Adrenal gland (tissue), 12 donors: ENCODE measurements around the gene PROM1. TPM values are rescaled to one million over a fixed set of nuclear protein-coding genes. Genes with fewer than 3 reads are reported as not detected.

Experiments
- DNase-seq, 7 donors: peaks; one replicate each; pipeline ENCODE4 v3.0.0-alpha.2; 2019 to 2020
- H3K27ac ChIP-seq, 5 donors: fragments of 200-600 bp; sonication (generic) in 4 of 5; 1 replicate in 3 of 5; 2 replicates in 2 of 5; pipeline versions ENCODE4 v1.5.1 to v1.8.0; 2016 to 2020; ENCODE audit warnings: mild to moderate bottlenecking in 1 of 5
- H3K27me3 ChIP-seq: fragments of 200-600 bp; 2 replicates; pipeline ENCODE4 v1.8.0; 2021
- H3K36me3 ChIP-seq, 2 donors: fragments of 200-600 bp; replicated peaks in 1 of 2; 1 replicate in 1 of 2; 2 replicates in 1 of 2; pipeline versions ENCODE4 v1.5.1 to v1.8.0; 2018 to 2022
- H3K4me1 ChIP-seq, 2 donors: fragments of 200-600 bp; replicated peaks in 1 of 2; 1 replicate in 1 of 2; 2 replicates in 1 of 2; pipeline versions ENCODE4 v1.5.1 to v1.8.0; 2018 to 2021
- H3K4me3 ChIP-seq, 4 donors: fragments of 200-600 bp; sonication (generic) in 3 of 4; one replicate each; pipeline ENCODE4 v1.5.1; 2016 to 2018
- H3K9me3 ChIP-seq, 3 donors: fragments of 200-600 bp; sonication (generic) in 1 of 3; replicated peaks in 1 of 3; 1 replicate in 2 of 3; 2 replicates in 1 of 3; pipeline versions ENCODE4 v1.5.1 to v1.8.0; 2016 to 2021
- POLR2A ChIP-seq, 2 donors: fragments of 450-650 bp; IDR thresholded peaks; one replicate each; pipeline ENCODE4 v1.6.1; 2017; ENCODE audit warnings: antibody characterized with exemption in 2 of 2, mild to moderate bottlenecking in 2 of 2, moderate library complexity in 1 of 2
- WGBS, 4 donors: extraction: QIAGEN DNeasy Blood & Tissue Kit in 2 of 4; methylation state at CpG; one replicate each; pipeline versions ENCODE4 v1.1.5 to v1.1.7; 2013 to 2017; 5-methylcytosine and 5-hydroxymethylcytosine counted together
- intact Hi-C, 2 donors: fragments of 100-400 bp; cut with DNase I; formaldehyde crosslinking; loops; one replicate each; pipeline versions ENCODE4 v1.14.1 to v1.15.0; 2022 to 2023
- polyA plus RNA-seq, 3 donors: library from polyadenylated mRNA; stranded (reverse); fragments of 200-250 nt in 2 of 3; fragments of 350-450 nt in 1 of 3; fragmentation: Illumina TruSeq in 1 of 3; extraction: RNeasy Lipid Tissue Mini Kit (QIAGEN cat#74804) in 1 of 3; gene quantifications; one replicate each; pipeline ENCODE4 v1.2.3, GENCODE V29; 2013 to 2014
- total RNA-seq, 9 donors: library from RNA; depleted of rRNA in 4 of 9; stranded (reverse); fragments of >200 nt in 4 of 9; fragments of 120-200 nt in 1 of 9; fragmentation: NEBNext Ultra II Directional in 1 of 9; extraction: Animal tissue kit (Norgen Biotek cat#: 25700) in 1 of 9; gene quantifications; one replicate each; pipeline versions ENCODE4 v1.1.0 to v1.2.4, GENCODE V29; 2013 to 2023
- TF ChIP-seq, protein P1 (sequence below), 6 experiments: fragments of 450-650 bp in 4 of 6; fragments of 200-600 bp in 2 of 6; sonication (generic) in 1 of 6; IDR thresholded peaks; 1 replicate in 5 of 6; 2 replicates in 1 of 6; pipeline versions ENCODE4 v1.5.1 to v1.8.0; 2016 to 2021; ENCODE audit warnings: antibody characterized with exemption in 6 of 6, mild to moderate bottlenecking in 2 of 6, moderate library complexity in 1 of 6
- donor health status: healthy with polysubstance abuse.
- donor health status: Bipolar disorder and iron deficiency.
- donor health status: DM: yes; HTN: yes; CAD: no.
- donor health status: DM: no; HTN: no; CAD: no.
- donor health status: DM: no; HTN: no; CAD: no.
- donor health status: DM: yes; HTN: yes; CAD: no.

PROM1 gene
- total and polyA plus RNA-seq, 12 donors = 0.14 to 1.6 (median 0.39) TPM; not detected in 4

DNA sequence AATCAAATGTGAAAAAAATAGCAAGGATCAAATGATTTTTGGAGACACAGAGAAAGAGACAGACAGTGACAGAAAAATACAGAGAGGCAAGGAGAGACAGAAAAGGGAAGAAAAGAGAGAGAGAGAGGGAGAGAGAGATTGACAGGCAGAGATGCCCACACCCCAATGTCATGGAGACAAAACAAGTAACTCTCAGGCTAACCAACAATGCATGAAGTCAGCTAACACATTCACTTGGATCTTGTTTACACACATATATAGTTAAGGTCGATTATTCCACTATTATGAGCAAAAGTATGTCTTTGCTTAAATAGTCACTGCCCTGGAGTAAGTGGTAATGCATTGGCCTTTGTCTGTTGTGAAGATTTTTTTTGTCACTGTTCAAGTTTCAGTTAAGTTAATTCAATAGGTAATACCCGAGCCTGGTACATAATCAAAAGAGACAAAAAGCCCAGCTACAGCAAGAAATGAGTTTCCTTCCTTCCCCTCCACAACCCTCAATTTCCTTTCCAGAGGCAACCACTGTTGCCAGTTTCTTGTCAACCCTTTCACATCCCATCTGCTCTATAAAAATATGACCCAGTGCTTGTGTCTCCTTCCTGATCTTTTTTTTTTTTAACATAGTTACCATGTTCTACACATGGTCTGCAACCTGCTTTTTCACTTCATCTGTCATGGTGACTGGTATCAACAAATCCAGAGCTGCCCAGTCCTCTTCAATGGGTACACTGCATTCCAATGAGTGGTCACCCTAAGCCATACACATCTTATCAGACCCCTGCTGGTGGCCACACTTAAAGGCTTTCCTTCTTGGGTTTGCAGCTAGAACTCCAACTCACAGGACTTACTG is 52.1 kb downstream of the PROM1 start:
- no peak overlapping the region for H3K27ac ChIP-seq
- no peaks in the 10 kb centered on the region for H3K27me3 ChIP-seq
- no peaks in the 10 kb centered on the region for H3K9me3 ChIP-seq
- H3K4me1 ChIP-seq = peaks cover 0 to 2% of the 10 kb centered on the region in 2 donors
- intact Hi-C loops = loop anchor here in 1 of 2 donors (10.0 kb wide), 1 partner anchor 133 kb away; no protein-coding TSS in a partner anchor
- no peak for DNase-seq
- no peaks in the 10 kb centered on the region for H3K36me3 ChIP-seq
- 29 to 36% (median 31%) methylated on average over 2 of the region's 2 CpGs for WGBS, 4 donors
- TF ChIP-seq POLR2A (IDR thresholded peaks at IDR 0.05) = no peak
- TF ChIP-seq, protein P1, sequence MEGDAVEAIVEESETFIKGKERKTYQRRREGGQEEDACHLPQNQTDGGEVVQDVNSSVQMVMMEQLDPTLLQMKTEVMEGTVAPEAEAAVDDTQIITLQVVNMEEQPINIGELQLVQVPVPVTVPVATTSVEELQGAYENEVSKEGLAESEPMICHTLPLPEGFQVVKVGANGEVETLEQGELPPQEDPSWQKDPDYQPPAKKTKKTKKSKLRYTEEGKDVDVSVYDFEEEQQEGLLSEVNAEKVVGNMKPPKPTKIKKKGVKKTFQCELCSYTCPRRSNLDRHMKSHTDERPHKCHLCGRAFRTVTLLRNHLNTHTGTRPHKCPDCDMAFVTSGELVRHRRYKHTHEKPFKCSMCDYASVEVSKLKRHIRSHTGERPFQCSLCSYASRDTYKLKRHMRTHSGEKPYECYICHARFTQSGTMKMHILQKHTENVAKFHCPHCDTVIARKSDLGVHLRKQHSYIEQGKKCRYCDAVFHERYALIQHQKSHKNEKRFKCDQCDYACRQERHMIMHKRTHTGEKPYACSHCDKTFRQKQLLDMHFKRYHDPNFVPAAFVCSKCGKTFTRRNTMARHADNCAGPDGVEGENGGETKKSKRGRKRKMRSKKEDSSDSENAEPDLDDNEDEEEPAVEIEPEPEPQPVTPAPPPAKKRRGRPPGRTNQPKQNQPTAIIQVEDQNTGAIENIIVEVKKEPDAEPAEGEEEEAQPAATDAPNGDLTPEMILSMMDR (IDR thresholded peaks at IDR 0.05) = no peak
- H3K4me3 ChIP-seq = no peak overlapping the region

DNA sequence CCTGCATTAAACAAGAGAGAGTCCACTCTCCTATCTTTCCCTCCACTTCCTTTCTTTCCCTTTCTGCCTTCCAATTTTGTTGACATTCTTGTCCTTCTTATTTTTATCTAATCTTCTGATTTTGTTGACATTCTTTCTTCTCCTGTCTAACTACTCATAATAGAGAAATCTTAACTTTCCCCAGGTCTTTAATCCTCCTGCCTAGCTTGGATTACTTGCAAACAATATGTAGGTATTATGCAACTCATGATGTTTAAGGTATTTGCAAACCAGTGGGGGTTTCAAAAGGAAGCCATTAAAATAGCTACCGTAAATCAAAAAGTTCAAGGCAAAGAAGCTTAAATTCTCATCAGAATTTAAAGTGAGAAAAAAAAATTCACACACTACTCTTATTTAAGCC is 53.9 kb downstream of the PROM1 start:
- Histone ChIP-seq H3K9me3 (no peaks in the 10 kb centered on the region), H3K4me1 (peaks cover 0 to 6% of the 10 kb centered on the region in 2 donors), H3K4me3 (no peak overlapping the region), H3K27ac (no peak overlapping the region), H3K27me3 (no peaks in the 10 kb centered on the region), H3K36me3 (no peaks in the 10 kb centered on the region)
- WGBS, 4 donors = 0 to 88% (median 84%) methylated on average over 1 of the region's 1 CpG
- intact Hi-C loops = loop anchor here (5.0 to 10.0 kb wide), 6 partner anchors 135 to 415 kb away; no protein-coding TSS in a partner anchor
- TF ChIP-seq, protein P1 (IDR thresholded peaks at IDR 0.05) = no peak
- TF ChIP-seq POLR2A (IDR thresholded peaks at IDR 0.05) = no peak
- DNase-seq = no peak

DNA sequence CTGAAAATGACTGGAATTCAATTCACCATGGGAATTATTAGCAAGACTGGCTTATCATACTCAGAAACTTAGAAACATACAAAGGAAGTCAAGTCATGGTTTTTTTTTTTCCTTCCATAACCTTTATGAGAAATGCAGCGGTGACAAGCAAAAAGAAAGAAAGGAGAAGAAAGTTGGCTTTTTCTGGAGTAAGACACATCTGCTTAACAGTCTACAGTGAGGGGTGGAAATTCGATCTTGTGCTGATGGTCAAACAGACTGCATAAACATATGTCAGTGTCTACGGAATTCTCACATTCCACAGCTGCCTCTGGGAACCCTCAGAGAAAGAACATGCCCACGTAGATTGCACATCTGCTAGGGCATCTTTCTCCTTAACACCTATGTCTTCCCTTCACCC is 54.6 kb downstream of the PROM1 start:
- 53 to 70% (median 61%) methylated on average over 4 of the region's 4 CpGs for WGBS, 4 donors
- Histone ChIP-seq H3K9me3 (no peaks in the 10 kb centered on the region), H3K27me3 (no peaks in the 10 kb centered on the region), H3K4me3 (no peak overlapping the region), H3K27ac (no peak overlapping the region), H3K36me3 (no peaks in the 10 kb centered on the region), H3K4me1 (peaks cover 0 to 6% of the 10 kb centered on the region in 2 donors)
- TF ChIP-seq POLR2A (IDR thresholded peaks at IDR 0.05) = no peak
- TF ChIP-seq, protein P1 (IDR thresholded peaks at IDR 0.05) = no peak
- DNase-seq = no peak
- intact Hi-C loops = loop anchor here (5.0 to 10.0 kb wide), 5 partner anchors 166 to 416 kb away; no protein-coding TSS in a partner anchor

DNA sequence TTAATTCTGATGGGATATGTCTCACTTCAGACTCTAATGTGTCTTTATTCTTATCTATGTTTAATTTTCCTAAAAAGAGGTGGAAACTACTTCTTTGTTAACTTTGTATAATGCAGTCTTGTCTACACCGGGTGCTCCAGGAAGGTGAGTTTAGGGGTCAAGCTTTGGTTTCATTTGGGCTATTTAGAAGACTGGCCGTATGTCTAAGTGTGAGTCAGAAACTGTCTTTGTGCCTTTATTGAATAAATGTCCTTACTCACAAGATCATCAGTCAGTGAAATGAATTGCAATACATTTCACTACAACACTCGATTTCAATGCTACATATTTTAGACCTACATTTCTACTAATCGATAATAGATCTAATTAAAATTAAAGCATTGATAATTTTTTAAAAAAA is 56.2 kb downstream of the PROM1 start:
- no peak overlapping the region for H3K27ac ChIP-seq
- DNase-seq = no peak
- H3K4me1 ChIP-seq = peaks cover 0 to 6% of the 10 kb centered on the region in 2 donors
- WGBS, 4 donors = 63 to 77% (median 73%) methylated on average over 4 of the region's 4 CpGs
- no peaks in the 10 kb centered on the region for H3K9me3 ChIP-seq
- H3K4me3 ChIP-seq = no peak overlapping the region
- no peaks in the 10 kb centered on the region for H3K36me3 ChIP-seq
- no peaks in the 10 kb centered on the region for H3K27me3 ChIP-seq
- TF ChIP-seq POLR2A (IDR thresholded peaks at IDR 0.05) = no peak
- TF ChIP-seq, protein P1 (IDR thresholded peaks at IDR 0.05) = no peak
- intact Hi-C loops = loop anchor here (5.0 to 10.0 kb wide), 5 partner anchors 167 to 417 kb away; no protein-coding TSS in a partner anchor
